T-helper 17 cell (primary cell): ENCODE measurements around the gene PXK. TPM values are rescaled to one million over a fixed set of nuclear protein-coding genes. Genes with fewer than 3 reads are reported as not detected.
A peak's percentile ranks its signal among the peaks of the same experiment; 100 is the strongest.

ENCODE experiments used
- ATAC-seq: fragments of 150-1000 bp; cut with Tn5 transposase; 2 replicates; pipeline ENCODE4 v1.10.0; 2021; ENCODE audit warnings: mild to moderate bottlenecking, moderate library complexity
- DNase-seq, 3 donors: peaks; one replicate each; pipeline versions ENCODE4 v3.0.0 to v3.0.0-alpha.2; 2020 to 2021
- H3K9me3 ChIP-seq: one replicate; pipeline ENCODE4 v1.7.0; 2013; ENCODE audit warnings: low read length, mild to moderate bottlenecking; ENCODE audit not compliant: control insufficient read depth, poor library complexity, severe bottlenecking
- H3K27ac Mint-ChIP-seq: one replicate; pipeline ENCODE4 v1.8.0; 2022; ENCODE audit warnings: mild to moderate bottlenecking, moderate library complexity, mixed read lengths
- H3K27me3 Mint-ChIP-seq: one replicate; pipeline ENCODE4 v1.8.0; 2022; ENCODE audit warnings: mixed read lengths
- H3K36me3 Mint-ChIP-seq: one replicate; pipeline ENCODE4 v1.8.0; 2022; ENCODE audit warnings: low read depth, mixed read lengths
- H3K4me1 Mint-ChIP-seq: one replicate; pipeline ENCODE4 v1.8.0; 2022; ENCODE audit warnings: mild to moderate bottlenecking, mixed read lengths
- H3K4me3 Mint-ChIP-seq: one replicate; pipeline ENCODE4 v1.8.0; 2022; ENCODE audit warnings: mild to moderate bottlenecking, moderate library complexity, mixed read lengths
- total RNA-seq, 4 donors: library from RNA in 2 of 4; stranded (reverse) in 2 of 4; gene quantifications; one replicate each; pipeline ENCODE4 v1.2.3 and lab custom pipeline; 2022 to 2026

The PXK gene
- total RNA-seq, 2 donors from 2014 or later = 20.1 to 23.1 TPM

GRCh38 chr3:58299839-58300516, 32.7 kb upstream of the PXK start:
- H3K36me3 Mint-ChIP-seq = peaks cover 5% of the 10 kb centered on the region
- peaks cover under 1% of the 10 kb centered on the region for H3K4me1 Mint-ChIP-seq
- H3K4me3 Mint-ChIP-seq = no peak overlapping the region
- no peaks in the 10 kb centered on the region for H3K9me3 ChIP-seq
- no peak overlapping the region for H3K27ac Mint-ChIP-seq
- no peak for ATAC-seq
- DNase-seq = no peak
- peaks cover 27% of the 10 kb centered on the region for H3K27me3 Mint-ChIP-seq

- H3K36me3 Mint-ChIP-seq = peaks cover 3% of the 10 kb centered on the region
- H3K9me3 ChIP-seq = no peaks in the 10 kb centered on the region
- peaks cover 24% of the 10 kb centered on the region for H3K4me1 Mint-ChIP-seq
- peak within 1 kb of the TSS; percentile 99 for H3K4me3 Mint-ChIP-seq
- H3K27ac Mint-ChIP-seq = peak within 1 kb of the TSS; percentile 98
- peaks cover 8% of the 10 kb centered on the region for H3K27me3 Mint-ChIP-seq
- DNase-seq (peak; percentile 94 to 98 (median 94)), ATAC-seq (peak; percentile 92)
Measured at GRCh38 chr3:58305882-58306711, 26.6 kb upstream of the PXK start, which contains the start of the genes HTD2 and RPP14. TSS of gene HTD2 (plus strand) at chr3:58306520. CDS start at chr3:58317614, 11,094 bp downstream. TSS of gene RPP14 (plus strand) at chr3:58306245. CDS start at chr3:58310330, 4,085 bp downstream.

- Mint-ChIP-seq H3K27me3 (peaks cover under 1% of the 10 kb centered on the region), H3K4me1 (peaks cover 26% of the 10 kb centered on the region), H3K27ac (peak overlapping the region; percentile 98), H3K4me3 (peak overlapping the region; percentile 99), H3K36me3 (peaks cover 3% of the 10 kb centered on the region)
- DNase-seq = peak in 2 of 3 donors; percentile 16 to 22
- H3K9me3 ChIP-seq = no peaks in the 10 kb centered on the region
- no peak for ATAC-seq
Measured at GRCh38 chr3:58307639-58308215, 25.0 kb upstream of the PXK start.

- no peaks in the 10 kb centered on the region for H3K27me3 Mint-ChIP-seq
- no peaks in the 10 kb centered on the region for H3K9me3 ChIP-seq
- DNase-seq = no peak
- H3K4me3 Mint-ChIP-seq = peak overlapping the region; percentile 58
- peak overlapping the region; percentile 98 for H3K27ac Mint-ChIP-seq
- H3K36me3 Mint-ChIP-seq = peaks cover 3% of the 10 kb centered on the region
- peaks cover 26% of the 10 kb centered on the region for H3K4me1 Mint-ChIP-seq
- ATAC-seq = no peak
Measured at GRCh38 chr3:58308728-58309127, 24.0 kb upstream of the PXK start.

GRCh38 chr3:58317811-58318210, 14.9 kb upstream of the PXK start:
- Mint-ChIP-seq H3K27me3 (no peaks in the 10 kb centered on the region), H3K4me3 (no peak overlapping the region), H3K27ac (no peak overlapping the region), H3K36me3 (peaks cover 10% of the 10 kb centered on the region), H3K4me1 (peaks cover 2% of the 10 kb centered on the region)
- no peaks in the 10 kb centered on the region for H3K9me3 ChIP-seq
- DNase-seq = no peak
- no peak for ATAC-seq

GRCh38 chr3:58321791-58322190, 10.9 kb upstream of the PXK start:
- Mint-ChIP-seq H3K27ac (peak overlapping the region; percentile 57), H3K4me1 (peaks cover 11% of the 10 kb centered on the region), H3K36me3 (peaks cover 4% of the 10 kb centered on the region), H3K27me3 (no peaks in the 10 kb centered on the region), H3K4me3 (no peak overlapping the region)
- no peak for ATAC-seq
- no peak for DNase-seq
- H3K9me3 ChIP-seq = no peaks in the 10 kb centered on the region

GRCh38 chr3:58322793-58323192, 9.9 kb upstream of the PXK start:
- DNase-seq (no peak), ATAC-seq (no peak)
- H3K36me3 Mint-ChIP-seq = peaks cover 2% of the 10 kb centered on the region
- H3K9me3 ChIP-seq = no peaks in the 10 kb centered on the region
- no peak overlapping the region for H3K4me3 Mint-ChIP-seq
- peak overlapping the region; percentile 79 for H3K27ac Mint-ChIP-seq
- peaks cover 14% of the 10 kb centered on the region for H3K4me1 Mint-ChIP-seq
- no peaks in the 10 kb centered on the region for H3K27me3 Mint-ChIP-seq

- no peaks in the 10 kb centered on the region for H3K9me3 ChIP-seq
- no peaks in the 10 kb centered on the region for H3K27me3 Mint-ChIP-seq
- peaks cover 2% of the 10 kb centered on the region for H3K36me3 Mint-ChIP-seq
- peak overlapping the region; percentile 79 for H3K27ac Mint-ChIP-seq
- ATAC-seq (peak; percentile 18), DNase-seq (no peak)
- H3K4me1 Mint-ChIP-seq = peaks cover 14% of the 10 kb centered on the region
- no peak overlapping the region for H3K4me3 Mint-ChIP-seq
Measured at GRCh38 chr3:58323529-58324390, 8.9 kb upstream of the PXK start.

- peak; percentile 79 for ATAC-seq
Measured at GRCh38 chr3:58324391-58325390, 8.0 kb upstream of the PXK start.

GRCh38 chr3:58325525-58325992, 7.1 kb upstream of the PXK start:
- Mint-ChIP-seq H3K4me1 (peaks cover 17% of the 10 kb centered on the region), H3K36me3 (no peaks in the 10 kb centered on the region), H3K27ac (peak overlapping the region; percentile 79), H3K27me3 (no peaks in the 10 kb centered on the region), H3K4me3 (no peak overlapping the region)
- ATAC-seq (no peak), DNase-seq (no peak)
- no peaks in the 10 kb centered on the region for H3K9me3 ChIP-seq

More at GRCh38 chr3:58324391-58325390, 8.0 kb upstream of the PXK start:
- no peaks in the 10 kb centered on the region for H3K9me3 ChIP-seq
- H3K36me3 Mint-ChIP-seq = peaks cover 2% of the 10 kb centered on the region
- no peak for DNase-seq
- H3K27ac Mint-ChIP-seq = peak overlapping the region; percentile 79
- H3K27me3 Mint-ChIP-seq = no peaks in the 10 kb centered on the region
- H3K4me1 Mint-ChIP-seq = peaks cover 17% of the 10 kb centered on the region
- H3K4me3 Mint-ChIP-seq = peak overlapping the region; percentile 63

GRCh38 chr3:58326267-58326900, 6.3 kb upstream of the PXK start:
- Mint-ChIP-seq H3K4me1 (peaks cover 15% of the 10 kb centered on the region), H3K27ac (no peak overlapping the region), H3K4me3 (no peak overlapping the region), H3K27me3 (no peaks in the 10 kb centered on the region), H3K36me3 (no peaks in the 10 kb centered on the region)
- H3K9me3 ChIP-seq = no peaks in the 10 kb centered on the region
- DNase-seq (no peak), ATAC-seq (no peak)
